Stimulated activated CD4-positive, alpha-beta T cell treated with anti-CD3 and anti-CD28 coated beads, Interleukin-15, amount 100 ng/mL, for 1 hour (primary cell): ENCODE data around the gene PCGF5.
"Not testable (repeated sequence)": the region's sequence is repeated elsewhere in the genome, so short reads cannot be mapped to it uniquely, and the experiment has no call there.

ENCODE experiments used
- DNase-seq, 2 donors: peaks; one replicate each; pipeline ENCODE4 v3.0.0-alpha.2; 2020; ENCODE audit warnings: low read depth in 1 of 2, low spot score in 1 of 2

PCGF5 gene

DNA sequence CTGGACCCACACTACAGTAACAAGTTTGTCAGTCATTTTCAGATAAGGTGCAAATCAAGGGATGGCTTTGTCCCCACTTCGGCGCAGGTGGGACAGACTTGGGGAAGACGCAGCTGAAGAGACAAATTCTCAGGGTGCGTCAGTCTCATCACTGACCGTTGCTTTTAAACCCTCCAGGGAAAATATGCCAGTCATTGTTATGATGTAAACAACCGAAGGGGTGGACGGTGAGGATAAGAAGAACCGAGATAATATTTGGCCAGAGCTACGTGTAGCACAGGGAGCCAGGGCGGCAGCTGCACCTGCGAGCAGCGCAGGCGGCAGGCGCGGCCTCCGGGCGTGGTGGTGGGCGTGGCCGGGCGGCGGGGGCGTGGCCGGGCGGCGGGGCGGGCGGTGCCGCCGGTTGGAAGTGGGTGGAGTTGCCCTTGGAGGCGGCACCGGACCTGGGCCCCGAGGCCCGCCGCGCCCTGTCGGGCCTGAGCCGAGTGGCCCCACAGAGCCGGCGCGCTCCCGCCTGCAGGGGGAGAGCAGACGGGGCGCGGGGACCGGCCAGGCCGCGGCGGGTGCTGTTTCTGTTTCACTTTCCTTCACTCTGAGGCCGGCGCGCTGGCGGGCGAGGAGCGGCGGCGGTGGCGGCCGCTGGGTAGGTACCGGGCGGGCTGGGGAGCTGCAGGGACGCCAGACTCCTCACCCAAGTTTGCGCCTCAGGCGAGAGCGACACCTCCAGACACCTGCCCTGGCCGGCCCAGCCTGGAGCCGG, at the start of gene PCGF5:
Gene PCGF5 (plus strand): TSS at position 470 of the 760 bp plus-strand sequence. CDS start 2,209 bp downstream, outside the sequence.
- peak; percentile 89 to 91 for DNase-seq

DNA sequence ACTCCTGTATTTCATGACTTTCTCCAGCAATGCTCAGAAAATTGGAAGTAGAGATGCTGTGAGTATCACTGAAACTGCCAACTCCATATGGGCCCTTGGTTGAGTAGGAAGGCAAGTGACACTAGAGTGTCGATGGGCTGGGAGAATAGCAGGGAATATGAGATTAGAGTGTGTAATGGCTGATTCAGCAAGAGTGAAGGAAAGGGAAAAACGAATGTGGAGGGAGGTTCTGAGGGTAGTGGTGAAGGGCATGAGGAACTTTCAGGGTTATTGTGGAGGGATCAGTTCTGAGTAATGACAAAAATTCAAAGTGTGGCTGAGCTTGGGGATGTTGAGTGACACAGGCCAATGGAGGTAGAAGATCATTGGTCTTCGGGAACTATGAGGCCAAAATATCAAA, 49.0 kb upstream of the PCGF5 start:
- no peak for DNase-seq

DNA sequence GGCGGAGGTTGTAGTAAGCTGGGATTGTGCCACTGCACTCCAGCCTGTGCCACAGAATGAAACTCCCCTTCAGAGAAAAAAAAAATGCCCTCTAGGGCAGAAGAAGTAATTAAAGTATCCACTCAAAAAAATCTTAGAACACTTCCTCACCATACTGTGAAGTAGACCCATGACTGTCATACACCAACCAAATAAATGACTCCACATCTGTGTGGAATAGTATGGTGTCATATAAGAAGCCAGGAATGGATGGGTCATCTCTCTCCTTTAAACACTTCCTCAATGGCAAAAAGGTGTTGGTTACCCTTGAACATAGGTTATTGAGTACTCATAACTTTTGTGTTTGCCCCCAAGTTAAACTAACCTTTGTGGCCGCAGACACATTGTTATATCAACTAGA, 48.1 kb upstream of the PCGF5 start:
- DNase-seq, result no peak

DNA sequence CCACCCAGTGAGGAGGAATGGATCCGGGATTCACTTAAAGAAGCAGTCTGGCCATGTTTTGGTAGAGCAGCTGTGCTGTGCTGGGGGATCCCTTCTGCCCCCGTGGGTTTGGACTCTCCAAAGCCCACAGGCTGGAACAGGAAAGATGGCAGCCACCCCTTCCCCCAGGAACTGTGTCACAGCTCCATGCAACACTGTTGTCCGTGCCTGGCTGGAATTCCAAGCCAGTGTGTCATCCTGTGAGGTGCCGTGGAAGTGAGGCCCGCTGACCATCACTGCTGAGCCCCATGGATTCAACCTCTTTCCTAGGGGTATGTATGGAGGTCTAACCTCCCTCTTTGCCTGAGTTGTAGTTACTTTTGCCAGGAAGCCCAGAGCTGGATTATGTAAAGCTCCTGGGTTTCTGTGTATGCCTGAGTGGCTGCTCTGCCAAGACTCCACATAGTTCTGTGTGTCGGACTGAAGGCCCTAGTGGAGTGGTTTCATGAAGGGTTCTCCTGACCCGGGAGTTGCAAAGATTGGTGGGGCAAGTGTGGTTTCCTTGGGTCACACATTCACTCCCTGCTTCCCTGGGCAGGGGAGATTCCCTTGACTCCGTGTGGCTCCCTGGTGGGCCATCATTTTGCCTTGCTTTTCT, 35.1 kb upstream of the PCGF5 start:
- no peak for DNase-seq

DNA sequence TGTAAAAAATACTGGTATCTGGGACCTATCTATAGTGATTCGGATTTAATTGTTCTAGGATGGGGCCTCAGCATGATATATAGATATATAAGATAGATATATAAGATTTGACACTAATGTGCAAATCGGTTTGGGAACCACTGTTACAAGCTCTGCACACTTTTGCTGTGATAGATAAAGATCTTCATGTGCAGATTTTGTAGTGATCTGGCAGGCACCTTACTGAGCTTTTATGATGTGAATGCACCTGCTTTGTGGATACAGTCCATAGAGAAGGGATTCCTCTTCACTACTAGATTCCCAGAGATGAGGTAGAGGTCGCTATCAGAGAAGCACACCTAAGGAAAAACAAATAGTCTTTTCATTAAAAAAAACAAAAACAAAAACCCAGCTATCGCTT, 33.3 kb upstream of the PCGF5 start:
- no peak for DNase-seq

DNA sequence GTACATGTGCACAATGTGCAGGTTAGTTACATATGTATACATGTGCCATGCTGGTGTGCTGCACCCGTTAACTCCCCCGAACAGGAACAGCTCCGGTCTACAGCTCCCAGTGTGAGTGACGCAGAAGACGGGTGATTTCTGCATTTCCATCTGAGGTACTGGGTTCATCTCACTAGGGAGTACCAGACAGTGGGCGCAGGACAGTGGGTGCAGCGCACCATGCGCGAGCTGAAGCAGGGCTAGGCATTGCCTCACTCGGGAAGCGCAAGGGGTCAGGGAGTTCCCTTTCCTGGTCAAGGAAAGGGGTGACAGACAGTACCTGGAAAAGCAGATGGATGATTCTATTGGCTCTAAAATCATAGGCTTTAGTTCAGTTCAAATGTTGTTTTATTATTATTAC, 32.5 kb upstream of the PCGF5 start:
- not testable (repeated sequence) for DNase-seq

DNA sequence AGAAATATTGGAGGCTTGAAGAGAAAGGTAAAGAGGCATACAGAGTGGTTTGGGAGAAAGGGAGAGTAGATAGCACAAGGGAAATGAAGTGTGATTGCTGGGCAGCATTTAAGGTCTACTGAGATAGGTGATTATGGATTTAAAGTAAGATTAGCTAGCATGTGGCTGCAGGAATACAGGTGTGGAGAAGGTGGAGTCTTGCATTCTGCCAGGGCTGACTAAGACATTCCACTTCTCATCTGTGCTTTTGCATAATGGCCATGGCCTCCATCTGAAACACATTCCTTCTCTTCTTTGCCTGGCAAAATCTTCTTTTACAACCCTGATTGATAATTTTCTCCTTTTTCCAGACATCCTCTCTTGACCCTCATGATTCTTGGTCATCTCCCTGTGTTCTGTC, 31.6 kb upstream of the PCGF5 start:
- DNase-seq, result no peak

DNA sequence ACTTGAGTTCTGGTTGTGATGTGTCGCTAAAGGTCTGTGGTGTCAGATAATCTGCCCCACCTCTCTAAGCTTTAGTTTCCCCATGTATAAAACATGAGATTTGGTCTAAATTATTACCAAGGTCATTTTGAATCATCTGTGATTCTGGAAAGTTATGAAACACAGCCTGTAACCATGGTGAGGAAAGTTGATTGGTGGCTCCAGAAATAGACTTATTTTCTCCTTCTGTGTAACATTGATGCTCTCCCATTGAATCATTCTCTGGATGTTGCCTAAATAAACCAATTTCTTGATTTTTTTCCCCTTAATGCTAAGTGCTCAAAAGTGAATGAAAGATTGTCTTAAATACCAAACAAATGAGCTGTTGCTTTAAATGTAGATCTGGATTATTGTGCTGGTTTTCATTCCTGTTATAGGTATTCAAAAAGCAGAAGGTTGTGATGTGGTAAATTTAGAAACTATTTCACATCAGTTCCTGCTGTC, 30.0 kb upstream of the PCGF5 start:
- no peak for DNase-seq

DNA sequence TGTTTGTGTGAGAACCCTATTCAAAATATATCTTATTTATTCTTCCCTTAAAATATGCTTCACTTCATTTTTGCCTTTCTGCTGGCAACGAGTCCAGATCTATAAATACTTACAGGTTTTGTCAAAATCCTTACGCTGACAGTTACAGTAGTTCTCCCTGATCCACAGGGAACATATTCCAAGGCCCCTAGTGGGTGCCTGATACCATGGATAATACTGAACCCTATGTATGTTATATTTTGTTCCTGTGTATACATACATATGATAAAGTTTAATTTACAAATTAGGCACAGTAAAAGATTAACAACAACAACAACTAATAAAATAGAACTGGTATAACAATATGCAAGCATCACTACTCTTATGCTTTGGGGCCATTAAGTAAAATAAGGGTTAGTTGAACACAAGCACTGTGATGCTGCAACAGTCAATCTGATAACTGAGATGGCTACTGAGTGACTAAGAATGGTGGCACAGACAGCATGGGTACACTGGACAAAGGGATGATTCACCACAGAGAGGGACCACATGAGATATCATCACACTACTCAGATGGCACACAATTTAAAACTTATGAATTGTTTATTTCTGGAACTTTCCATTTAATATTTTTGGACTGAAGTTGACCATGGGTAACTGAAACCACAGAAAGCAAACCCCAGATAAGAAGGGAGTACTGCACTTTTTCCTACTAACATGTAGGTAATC, 29.4 kb upstream of the PCGF5 start:
- no peak for DNase-seq

DNA sequence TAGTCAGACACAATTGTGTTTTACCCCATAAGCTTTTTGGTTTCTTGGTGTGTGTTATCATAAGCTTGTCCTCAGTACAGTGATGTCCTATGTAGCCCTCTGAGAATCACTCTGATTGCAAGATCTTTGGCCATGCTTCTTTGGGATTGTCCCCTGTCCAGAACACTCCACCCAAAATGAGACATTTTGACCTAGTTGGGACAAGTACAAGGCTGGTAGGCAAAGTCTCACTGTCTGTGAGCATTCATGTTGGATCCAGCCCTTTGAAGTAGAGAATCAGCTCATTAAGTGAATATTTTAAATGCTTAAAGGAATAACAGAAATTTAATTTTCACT, 28.9 kb upstream of the PCGF5 start:
- no peak for DNase-seq

DNA sequence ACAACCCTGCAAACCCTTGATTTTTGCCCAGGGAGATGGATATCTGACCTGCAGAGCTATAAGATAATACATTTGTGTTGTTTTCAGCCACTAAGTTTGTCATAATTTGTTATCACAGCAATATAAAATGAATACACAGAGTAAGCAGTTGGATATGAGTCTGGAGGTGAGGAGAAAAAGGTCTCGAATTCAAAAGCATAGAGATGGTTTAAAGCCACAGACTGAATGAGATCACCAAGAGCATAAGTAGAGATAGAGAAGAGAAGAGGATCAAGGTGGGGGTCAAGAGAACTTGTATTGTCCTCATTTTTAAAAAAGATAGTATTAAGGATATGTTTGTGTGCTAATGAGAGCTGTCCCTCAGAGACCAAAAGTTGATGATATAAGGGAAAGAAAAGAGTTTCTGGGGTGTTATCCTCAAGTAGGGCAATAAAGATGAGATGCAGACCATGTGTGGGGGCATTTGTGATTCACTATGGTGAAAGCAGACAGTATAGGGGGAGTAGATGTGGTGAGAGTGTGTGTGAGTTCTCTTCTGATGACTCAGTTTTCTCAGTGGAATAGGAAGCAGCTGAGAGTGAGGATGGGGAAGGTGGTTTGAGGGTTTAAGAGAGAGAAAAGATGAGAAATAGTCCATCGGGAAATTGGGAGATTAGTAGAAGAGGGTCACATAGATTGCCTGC, 25.8 kb upstream of the PCGF5 start:
- DNase-seq, result no peak

DNA sequence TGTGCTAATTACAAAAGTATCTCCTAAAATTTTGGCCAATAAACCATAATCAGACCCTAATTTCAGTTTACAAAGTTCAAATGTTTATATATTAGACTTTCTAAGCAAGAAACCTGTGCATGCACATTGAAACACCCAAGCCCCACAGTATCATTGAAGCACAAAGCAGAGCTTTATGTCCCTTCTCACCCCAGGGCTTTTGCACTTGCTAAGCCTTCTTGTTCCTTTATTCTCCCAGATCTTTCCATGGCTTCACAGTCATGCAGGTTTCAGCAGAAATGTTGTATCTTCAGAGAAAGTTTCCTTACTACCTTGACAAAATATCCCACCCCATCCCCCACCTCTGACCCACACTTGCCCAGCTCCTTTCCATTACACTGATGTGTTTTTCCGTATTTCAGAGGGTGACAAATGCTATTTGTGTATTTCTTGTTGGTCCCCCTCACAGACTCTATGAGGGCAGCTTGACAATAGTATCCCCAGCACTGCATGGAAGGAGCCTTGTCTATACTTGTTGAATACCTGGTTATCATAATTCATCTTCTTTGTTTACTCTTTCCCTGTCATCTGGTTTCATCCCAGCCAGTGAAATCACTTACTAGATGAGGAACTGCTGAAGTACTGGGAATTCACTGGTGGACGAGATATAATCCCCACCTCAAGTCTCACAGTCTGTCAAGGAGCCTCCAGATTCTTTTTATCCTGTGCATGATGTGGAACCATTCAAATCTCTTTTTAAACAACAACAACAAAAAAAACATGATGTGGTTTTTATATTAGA, 24.0 kb upstream of the PCGF5 start:
- no peak for DNase-seq

DNA sequence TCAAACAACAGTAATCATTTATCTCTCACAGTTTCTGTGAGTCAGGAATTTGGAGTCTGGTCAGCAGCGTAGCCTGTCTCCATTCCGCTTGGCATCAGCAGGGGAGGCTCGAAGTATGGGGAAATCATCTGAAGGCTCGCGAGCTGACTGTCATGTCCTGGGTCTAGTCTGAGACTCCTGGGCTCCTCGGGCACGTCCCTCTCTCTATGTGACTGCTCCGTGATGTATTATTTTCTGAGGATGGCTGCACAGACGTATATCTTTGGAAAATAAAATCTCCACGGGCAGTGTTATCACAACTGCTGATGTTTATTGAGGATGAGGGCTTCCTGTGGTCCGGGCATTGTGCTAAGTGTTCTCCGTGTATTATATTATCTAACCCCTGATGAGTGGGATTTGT, 23.3 kb upstream of the PCGF5 start:
- no peak for DNase-seq

DNA sequence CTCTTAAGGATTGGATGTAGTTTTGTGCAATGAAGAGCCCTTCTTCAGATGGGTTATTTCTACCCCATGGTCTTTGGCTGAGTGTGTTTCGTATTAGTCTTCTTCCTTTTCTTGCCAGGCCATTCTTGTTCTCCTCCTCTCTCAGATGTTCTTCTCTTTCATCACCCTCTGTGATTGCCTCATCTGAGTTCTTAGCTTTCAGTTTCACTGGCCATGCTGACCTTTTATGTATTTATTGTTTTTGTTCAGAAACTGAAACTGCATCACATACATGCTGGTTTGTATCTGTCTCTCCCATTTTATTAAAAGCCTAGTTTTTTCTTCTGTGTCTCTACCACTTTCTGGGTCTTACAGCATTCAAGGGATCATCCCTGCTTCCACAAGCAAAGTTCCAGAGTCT, 21.7 kb upstream of the PCGF5 start:
- DNase-seq, result no peak

DNA sequence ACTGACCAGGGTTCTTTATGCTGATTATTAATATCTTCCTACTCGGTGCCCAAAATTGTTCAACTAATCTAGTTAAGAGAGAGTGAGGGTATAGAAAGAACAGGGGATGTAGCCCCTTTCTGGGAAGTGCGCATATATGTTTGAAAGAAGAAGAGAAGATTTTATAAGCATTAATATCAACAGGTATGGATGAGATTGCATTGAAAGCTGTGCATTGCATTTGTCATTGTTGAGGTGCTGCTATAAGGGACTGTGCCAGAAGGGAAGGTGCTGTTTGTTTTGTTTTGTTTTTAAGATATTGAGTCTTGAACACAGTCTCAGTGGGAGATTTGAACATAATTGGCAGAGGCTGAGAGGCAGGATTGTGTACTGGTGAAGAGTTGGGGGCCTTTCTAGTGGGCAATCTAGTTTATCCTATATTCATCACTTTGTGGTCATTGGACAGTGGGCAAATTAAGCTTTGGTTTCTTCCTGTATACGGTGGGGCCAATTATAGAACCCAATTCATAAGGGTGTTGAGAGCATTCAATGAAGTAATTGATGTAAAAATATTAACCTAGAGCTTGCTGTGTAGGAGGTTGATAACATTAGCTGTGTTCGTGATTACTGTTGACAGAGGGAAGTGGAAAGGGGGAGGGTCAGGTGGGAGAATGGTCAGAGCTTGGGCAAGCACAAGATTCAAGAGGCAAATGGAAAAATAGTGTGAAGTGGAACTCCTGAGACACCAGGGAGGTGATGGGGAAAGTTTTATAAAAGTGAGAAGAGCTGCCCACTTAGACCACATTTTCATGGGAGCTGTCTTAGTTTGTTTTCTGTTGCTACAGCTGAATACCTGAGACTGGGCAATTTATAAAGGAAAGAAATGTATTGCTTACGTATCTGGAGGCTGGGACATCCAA, 19.9 kb upstream of the PCGF5 start:
- no peak for DNase-seq

DNA sequence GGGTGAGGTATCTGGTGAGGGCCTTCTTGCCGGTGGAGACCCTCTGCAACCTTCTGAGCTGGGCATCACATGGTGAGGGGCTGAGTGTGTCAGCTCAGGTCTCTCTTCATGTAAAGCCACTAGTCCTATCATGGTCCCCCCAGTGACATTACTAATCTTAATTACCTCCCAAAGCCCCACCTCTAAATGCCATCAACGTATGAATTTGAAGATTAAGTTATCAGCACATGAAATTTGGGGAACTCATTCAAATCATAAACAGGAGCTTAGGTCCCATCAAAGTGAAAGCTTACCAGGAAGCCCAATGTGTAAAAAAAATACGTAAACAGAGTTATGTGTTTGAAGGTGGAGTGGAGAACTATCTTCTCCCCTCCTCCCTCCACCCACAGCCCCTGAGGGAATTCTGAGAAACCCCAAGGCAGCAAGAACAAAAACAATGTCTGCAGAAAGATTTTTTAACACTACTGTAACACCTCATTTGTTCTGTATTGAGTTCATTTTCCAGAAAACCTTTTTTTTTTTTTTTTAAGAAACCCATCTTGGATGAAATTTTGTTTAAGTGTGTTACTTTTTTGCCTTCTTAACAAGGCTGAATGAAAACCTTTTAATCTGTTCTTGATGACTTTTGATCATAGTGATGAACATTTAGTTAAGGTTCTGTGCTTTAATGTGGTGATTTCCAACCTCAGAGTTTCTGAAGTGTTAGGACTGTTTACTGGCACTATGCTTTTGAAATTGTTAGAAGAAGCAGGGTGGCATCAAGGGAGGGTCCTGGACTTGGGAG, 19.1 kb upstream of the PCGF5 start:
- no peak for DNase-seq

DNA sequence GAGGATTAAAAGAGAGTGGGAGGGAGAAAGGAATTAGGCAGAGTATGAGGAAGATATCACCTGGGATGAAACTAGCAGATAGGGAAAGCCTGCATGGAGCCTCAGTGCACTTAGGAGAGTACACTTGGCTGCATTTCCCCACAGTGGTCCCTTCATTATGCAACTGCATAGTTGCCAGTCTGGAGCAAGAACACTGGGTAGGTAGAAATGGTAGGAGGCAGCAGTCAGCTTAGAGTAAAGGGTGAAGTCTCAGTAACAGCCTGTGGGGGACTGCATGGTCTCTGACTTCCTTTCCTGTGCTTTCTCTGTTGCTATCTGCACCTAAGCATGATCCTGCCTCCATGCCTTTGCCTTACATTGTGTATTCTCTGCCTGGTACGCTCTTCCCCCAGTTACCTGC, 14.0 kb upstream of the PCGF5 start:
- DNase-seq, result no peak

DNA sequence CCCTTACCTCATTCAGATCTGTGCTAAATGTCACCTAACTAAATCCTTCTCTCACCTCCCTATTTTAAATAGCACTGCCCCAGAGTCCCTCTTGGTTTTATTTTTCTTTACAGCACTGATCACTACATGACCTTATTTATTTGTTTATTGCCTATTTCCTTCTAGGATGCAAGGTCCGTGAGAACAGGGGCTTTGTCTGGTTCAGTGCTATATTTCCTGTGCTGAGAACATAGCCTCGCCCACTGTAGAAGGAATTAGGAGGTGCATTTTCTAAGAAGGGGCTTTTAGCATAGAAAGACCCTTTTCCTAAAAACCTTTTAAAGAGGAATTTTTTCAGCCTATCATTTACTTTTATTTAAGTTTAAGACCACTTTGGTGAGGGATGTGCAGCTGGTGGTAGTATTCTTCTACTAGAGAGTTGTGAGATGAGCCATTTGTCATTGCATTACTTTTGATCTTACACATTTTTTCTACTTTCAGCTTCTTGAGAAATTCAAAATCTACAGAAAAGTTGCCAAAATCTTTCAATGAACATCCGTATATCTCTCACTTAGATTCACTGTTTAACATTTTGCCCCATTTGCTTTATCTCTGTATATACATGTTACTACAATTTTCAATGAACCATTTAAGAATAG, 13.5 kb upstream of the PCGF5 start:
- no peak for DNase-seq

DNA sequence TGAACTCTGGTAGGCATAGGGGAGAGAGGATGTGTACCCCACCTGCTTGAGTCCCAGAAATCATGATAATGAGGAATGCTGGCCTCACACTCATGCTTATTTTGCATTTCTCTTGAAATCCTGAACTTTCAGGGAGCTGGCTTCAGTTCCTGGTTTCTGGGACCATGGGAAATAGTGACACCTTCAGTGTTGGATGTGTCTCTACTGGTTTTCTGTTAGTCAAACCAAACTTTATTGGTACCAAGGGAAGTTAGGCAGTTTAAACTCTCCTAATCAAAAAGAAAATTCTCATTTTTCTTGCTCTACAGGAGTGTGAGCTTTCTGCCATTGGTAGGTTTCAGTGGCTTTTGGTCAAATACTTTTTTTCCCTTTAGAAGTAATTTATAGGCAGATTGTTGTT, 11.8 kb upstream of the PCGF5 start:
- no peak for DNase-seq
